Muscle layer of duodenum (tissue), 2 donors: ENCODE results near the gene NME2.
A peak's percentile ranks its signal among the peaks of the same experiment; 100 is the strongest.

Experiments used
- H3K27ac ChIP-seq: one replicate; pipeline ENCODE4 v1.7.0; 2013; ENCODE audit warnings: mild to moderate bottlenecking, low read length
- H3K27me3 ChIP-seq: one replicate; pipeline ENCODE4 v1.7.0; 2013; ENCODE audit warnings: low read depth, mild to moderate bottlenecking, control low read depth, low read length
- H3K36me3 ChIP-seq, 2 donors: one replicate each; pipeline ENCODE4 v1.7.0; 2013; ENCODE audit warnings: low read length in 2 of 2, control low read depth in 1 of 2, mild to moderate bottlenecking in 1 of 2; ENCODE audit not compliant: insufficient read depth in 2 of 2, control insufficient read depth in 1 of 2
- H3K4me1 ChIP-seq, 2 donors: one replicate each; pipeline ENCODE4 v1.7.0; 2013; ENCODE audit warnings: low read length in 2 of 2, mild to moderate bottlenecking in 2 of 2, control low read depth in 1 of 2, moderate library complexity in 1 of 2; ENCODE audit not compliant: insufficient read depth in 2 of 2, control insufficient read depth in 1 of 2
- H3K4me3 ChIP-seq, 2 donors: one replicate each; pipeline ENCODE4 v1.7.0; 2013; ENCODE audit warnings: low read length in 2 of 2, low read depth in 1 of 2, mild to moderate bottlenecking in 1 of 2
- H3K9me3 ChIP-seq, 2 donors: one replicate each; pipeline ENCODE4 v1.7.0; 2013; ENCODE audit warnings: low read length in 2 of 2, control low read depth in 1 of 2, mild to moderate bottlenecking in 1 of 2; ENCODE audit not compliant: control insufficient read depth in 1 of 2
- donor health status: healthy.

NME2 gene

DNA sequence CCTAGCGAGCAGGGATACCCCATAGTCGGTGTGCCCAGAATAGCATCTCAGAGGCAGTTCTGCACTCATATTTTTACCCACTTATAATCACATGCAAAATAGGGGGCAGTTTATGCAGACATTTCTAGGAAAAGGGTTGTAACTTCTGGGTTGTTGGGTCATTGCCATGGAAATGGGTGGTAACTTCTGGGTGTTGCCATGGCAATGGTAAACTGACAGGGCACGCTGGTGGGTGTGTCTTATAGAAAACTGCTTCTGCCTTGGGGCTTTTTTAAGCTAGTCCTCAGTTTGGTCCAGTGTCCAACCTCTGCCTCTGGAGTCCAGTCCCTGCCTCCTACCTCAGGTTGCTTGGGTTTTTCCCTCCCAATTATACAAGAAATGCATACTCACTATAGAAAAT, 38.1 kb upstream of the NME2 start:
- peaks cover 1 to 2% of the 10 kb centered on the region in 2 donors for H3K4me1 ChIP-seq
- H3K27me3 ChIP-seq: no peaks in the 10 kb centered on the region
- H3K9me3 ChIP-seq: no peaks in the 10 kb centered on the region
- no peak overlapping the region for H3K4me3 ChIP-seq
- H3K36me3 ChIP-seq: no peaks in the 10 kb centered on the region
- no peak overlapping the region for H3K27ac ChIP-seq

DNA sequence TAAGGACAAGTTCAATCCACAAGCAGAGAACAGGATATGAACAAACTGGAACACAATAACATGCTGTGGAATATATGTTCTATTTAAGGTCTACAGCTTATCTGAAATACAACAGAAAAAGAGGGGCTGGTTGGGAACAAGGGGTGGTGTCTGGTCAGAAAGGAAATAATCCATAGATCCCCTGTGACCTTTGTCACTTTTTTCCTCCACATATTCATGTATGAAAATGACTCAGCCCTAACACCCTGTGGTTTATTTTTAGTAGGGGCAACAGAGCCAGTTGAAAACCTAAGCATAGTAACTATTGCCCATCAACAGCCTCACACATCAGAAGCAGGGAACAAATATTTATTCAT, 33.3 kb upstream of the NME2 start:
- Histone ChIP-seq H3K36me3 (no peaks in the 10 kb centered on the region), H3K27ac (peak overlapping the region; percentile 20), H3K4me1 (peaks cover 3 to 4% of the 10 kb centered on the region in 2 donors), H3K4me3 (no peak overlapping the region), H3K27me3 (no peaks in the 10 kb centered on the region), H3K9me3 (no peaks in the 10 kb centered on the region)

DNA sequence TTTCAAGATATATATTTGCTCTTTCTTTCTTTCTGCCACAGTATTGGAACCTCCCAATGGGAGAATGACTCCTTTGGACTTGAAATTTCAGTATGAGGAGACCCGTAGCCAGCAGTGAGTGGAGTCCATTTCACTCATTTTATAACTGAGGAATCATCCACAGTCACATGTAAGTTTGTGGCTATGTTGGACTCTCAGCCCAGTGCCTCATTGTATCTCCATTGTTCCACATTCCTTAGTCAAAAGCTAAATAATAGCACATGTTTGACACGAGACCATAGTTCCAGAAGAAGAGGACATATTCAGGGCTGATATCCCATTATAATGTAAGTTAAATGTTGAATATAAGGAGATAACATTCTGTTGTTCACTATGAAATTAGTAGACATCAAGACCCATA, 32.8 kb upstream of the NME2 start:
- H3K9me3 ChIP-seq: no peaks in the 10 kb centered on the region
- H3K4me1 ChIP-seq: peaks cover 3 to 4% of the 10 kb centered on the region in 2 donors
- no peaks in the 10 kb centered on the region for H3K36me3 ChIP-seq
- H3K27me3 ChIP-seq: no peaks in the 10 kb centered on the region
- H3K27ac ChIP-seq: no peak overlapping the region
- H3K4me3 ChIP-seq: no peak overlapping the region

DNA sequence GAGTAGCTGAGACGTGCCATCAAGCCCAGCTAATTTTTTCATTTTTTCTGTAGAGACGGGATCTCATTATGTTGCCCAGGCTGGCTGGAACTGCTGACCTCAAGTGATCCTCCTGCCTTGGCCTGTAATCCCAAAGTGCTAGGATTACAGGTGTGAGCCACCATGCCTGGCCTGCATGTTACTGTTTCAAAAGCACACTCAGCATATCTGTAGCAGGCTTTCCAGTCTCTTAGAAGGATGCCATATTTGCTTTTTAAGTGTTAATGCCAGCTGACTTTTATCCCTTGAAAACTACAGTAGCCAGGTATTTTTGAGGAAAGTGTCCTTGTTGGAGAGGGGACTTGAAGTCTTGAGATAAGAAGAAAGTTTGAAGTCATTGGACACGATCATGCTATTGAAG, 30.3 kb upstream of the NME2 start:
- no peaks in the 10 kb centered on the region for H3K9me3 ChIP-seq
- H3K4me1 ChIP-seq: peaks cover 3 to 4% of the 10 kb centered on the region in 2 donors
- no peaks in the 10 kb centered on the region for H3K27me3 ChIP-seq
- H3K36me3 ChIP-seq: no peaks in the 10 kb centered on the region
- H3K4me3 ChIP-seq: no peak overlapping the region
- no peak overlapping the region for H3K27ac ChIP-seq

DNA sequence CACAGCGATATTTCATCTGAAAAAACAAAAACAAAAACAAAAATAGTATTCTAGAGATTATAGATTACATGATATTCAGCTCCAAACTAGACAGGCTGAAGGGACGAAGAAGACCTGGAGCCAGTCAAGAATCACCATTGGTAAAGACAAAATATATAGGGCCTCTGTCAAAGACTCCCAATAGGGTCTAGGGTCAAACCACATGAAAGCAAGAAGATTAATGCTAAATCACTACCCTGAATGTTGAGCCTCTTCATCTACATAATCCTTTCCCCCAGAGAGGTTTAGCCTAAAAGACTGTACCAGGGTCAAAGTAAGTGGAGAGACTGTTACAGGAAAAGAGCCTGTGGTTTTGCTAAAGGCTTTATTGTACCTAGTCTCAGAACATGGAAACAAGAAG, 23.6 kb upstream of the NME2 start:
- no peaks in the 10 kb centered on the region for H3K27me3 ChIP-seq
- no peak overlapping the region for H3K4me3 ChIP-seq
- no peaks in the 10 kb centered on the region for H3K4me1 ChIP-seq
- no peaks in the 10 kb centered on the region for H3K36me3 ChIP-seq
- no peaks in the 10 kb centered on the region for H3K9me3 ChIP-seq
- no peak overlapping the region for H3K27ac ChIP-seq

DNA sequence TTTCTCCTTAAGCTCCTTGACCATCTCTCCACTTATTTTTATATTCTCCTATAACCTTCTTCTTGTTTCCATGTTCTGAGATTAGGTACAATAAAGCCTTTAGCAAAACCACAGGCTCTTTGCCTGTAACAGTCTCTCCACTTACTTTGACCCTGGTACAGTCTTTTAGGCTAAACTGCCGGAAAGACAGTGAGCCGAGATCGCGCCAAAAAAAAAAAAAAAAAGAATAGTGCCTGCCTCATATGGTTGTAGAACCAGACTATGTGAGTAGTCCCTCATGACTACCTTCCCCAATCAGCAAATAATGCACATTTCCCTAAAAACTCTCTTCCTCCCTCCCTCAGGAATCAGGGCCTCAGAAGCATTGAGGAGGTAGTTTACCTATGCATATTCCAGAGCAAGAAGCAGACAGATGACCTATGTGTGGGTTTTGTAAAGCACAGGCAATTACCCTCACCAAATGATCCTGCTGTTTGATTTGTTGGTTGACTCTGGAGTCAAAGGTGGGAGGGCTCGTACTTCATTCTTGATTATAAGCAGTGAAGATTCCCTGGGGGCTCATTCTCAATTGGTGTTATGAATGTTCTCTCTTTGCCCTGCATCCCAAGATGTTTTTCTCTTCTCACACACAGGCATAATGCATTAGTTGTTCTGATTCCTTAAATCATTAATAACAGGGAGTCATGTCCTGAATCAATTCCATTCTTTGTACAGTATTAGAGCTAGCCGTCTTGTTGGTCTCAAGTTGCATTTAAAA, 21.8 kb upstream of the NME2 start:
- no peaks in the 10 kb centered on the region for H3K9me3 ChIP-seq
- H3K27ac ChIP-seq: no peak overlapping the region
- H3K36me3 ChIP-seq: no peaks in the 10 kb centered on the region

DNA sequence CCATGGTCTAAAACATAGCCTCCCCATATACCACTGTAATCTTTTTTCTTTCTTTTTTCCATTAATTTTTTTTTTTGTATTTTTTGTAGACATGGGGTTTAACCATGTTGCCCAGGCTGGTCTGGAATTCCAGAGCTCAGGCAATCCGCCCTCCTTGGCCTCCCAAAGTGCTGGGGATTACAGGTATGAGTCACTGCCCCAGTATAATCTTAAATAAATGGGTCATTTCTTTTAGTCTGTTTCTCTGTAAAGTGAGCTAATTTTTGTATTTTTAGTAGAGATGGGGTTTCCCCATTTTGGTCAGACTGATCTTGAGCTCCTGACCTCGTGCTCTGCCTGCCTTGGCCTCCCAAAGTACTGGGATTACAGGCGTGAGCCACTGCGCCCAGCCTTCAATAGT, 18.6 kb upstream of the NME2 start:
- no peak overlapping the region for H3K27ac ChIP-seq

More for the DNA sequence above, 21.8 kb upstream of the NME2 start:
- H3K4me3 ChIP-seq: no peak overlapping the region
- H3K27me3 ChIP-seq: no peaks in the 10 kb centered on the region
- no peaks in the 10 kb centered on the region for H3K4me1 ChIP-seq

DNA sequence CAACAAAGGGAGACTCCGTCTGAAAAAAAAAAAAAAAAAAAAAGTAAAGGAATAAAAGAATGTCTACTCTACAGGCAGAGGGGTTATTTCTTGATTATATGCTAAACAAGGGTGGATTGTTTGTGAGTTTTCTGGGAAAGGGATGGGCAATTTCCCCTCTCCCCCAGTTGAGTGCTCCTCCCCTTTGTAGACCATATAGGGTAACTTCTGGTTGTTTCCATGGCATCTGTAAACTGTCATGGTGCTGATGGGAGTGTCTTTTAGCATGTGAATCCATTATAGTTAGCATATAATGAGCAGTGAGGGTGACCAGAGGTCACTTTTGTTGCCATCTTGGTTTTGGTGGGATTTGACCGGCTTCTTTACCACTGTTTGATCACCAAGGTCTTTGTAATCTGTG, 17.0 kb upstream of the NME2 start:
- no peaks in the 10 kb centered on the region for H3K9me3 ChIP-seq
- H3K36me3 ChIP-seq: peaks cover 0 to 6% of the 10 kb centered on the region in 2 donors
- no peak overlapping the region for H3K27ac ChIP-seq
- H3K27me3 ChIP-seq: no peaks in the 10 kb centered on the region
- H3K4me1 ChIP-seq: peaks cover 3% of the 10 kb centered on the region in 2 donors
- no peak overlapping the region for H3K4me3 ChIP-seq

More for the DNA sequence above, 18.6 kb upstream of the NME2 start:
- no peak overlapping the region for H3K4me3 ChIP-seq
- peaks cover 0 to 1% of the 10 kb centered on the region in 2 donors for H3K36me3 ChIP-seq
- H3K27me3 ChIP-seq: no peaks in the 10 kb centered on the region
- no peaks in the 10 kb centered on the region for H3K4me1 ChIP-seq
- H3K9me3 ChIP-seq: no peaks in the 10 kb centered on the region

DNA sequence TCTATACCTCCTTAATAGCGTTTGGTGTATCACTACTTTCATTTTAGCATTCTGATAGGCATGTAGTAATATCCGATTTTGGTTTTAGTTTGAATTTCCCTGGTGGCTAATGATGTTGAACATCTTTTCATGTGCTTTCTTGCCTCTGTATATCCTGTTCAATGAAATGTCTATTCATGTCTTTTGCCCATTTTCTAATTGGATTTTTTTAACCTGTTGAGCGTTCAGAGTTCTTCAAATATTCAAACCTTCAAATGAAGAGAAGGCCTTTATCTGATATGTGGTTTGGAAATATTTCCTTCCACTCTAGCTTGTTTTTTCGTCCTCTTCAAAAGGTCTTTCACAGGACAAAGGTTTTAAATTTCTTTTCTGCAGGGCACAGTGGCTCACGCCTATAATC, 15.3 kb upstream of the NME2 start:
- Histone ChIP-seq H3K27ac (no peak overlapping the region), H3K4me3 (no peak overlapping the region), H3K27me3 (no peaks in the 10 kb centered on the region), H3K36me3 (peaks cover 0 to 6% of the 10 kb centered on the region in 2 donors), H3K9me3 (no peaks in the 10 kb centered on the region), H3K4me1 (peaks cover 7 to 8% of the 10 kb centered on the region in 2 donors)

DNA sequence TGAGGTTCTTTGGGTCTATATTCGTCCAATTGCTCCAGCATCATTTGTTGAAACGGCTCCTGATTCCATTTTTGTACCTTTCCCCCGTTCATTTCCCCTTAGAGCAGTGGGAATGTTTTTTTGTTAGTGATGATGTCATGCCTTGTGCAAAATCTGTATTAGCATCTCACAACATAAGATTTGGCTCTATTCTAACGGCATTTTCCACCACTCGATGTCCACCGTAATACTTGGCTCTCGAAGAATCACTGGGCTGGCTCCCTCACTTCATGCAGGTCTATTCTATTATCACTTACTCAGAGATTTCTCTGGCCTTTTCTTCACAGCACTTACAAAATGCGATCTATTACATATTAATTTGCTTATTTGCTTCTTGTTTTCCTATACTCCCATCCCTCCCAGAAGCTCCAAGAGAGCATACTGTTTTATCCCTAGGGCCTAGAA, 13.4 kb upstream of the NME2 start:
- Histone ChIP-seq H3K27ac (peak overlapping the region; percentile 89), H3K27me3 (no peaks in the 10 kb centered on the region), H3K9me3 (no peaks in the 10 kb centered on the region), H3K4me1 (peaks cover 7 to 8% of the 10 kb centered on the region in 2 donors), H3K4me3 (peak overlapping the region; percentile 93 to 95), H3K36me3 (peaks cover 3 to 6% of the 10 kb centered on the region in 2 donors)

DNA sequence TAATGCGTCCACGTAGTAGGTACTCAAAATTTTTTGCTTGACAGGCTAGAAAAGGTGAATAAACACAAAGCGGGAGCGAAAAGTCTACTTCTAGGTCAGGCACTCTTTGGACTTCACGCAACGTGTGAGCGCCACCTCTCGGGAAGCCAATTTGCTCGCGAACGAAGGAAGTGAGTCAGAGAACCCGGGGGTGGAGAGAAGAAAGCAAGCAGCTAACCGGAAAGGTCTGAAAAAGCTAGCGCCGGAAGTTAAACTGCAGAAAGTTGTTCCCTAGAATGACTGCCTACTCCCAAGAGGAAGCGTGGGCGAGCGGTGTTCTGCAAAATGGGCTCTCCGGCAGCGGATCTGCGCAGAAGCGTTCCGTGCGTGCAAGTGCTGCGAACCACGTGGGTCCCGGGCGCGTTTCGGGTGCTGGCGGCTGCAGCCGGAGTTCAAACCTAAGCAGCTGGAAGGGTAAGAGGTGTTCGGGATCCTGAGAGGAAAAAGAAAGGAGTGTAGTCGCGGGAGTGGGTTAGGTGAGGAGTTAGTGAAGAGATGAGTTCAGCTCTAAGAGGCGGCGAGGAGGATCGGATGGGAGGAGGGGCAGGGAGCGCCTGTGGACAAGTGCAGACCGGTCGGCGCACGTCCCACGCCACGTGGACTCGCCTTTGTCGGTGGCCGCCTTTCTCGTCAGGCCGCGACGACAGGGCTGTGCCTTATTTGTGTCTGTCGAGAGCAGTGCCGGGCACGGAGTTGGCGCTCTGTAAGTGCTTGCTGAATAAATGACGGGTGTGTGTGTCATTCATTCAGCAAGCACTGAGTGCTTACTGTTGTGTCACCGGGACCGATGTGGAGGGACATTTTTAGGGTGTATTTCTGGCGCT, 12.8 kb upstream of the NME2 start, which contains the start of gene NME1:
Gene NME1, plus strand, starts transcription at position 350 of the 863 bp plus-strand sequence. CDS start 2,096 bp downstream, outside the sequence.
- Histone ChIP-seq H3K4me3 (peak within 1 kb of the TSS; percentile 93 to 95), H3K36me3 (peaks cover 3 to 6% of the 10 kb centered on the region in 2 donors), H3K27me3 (no peaks in the 10 kb centered on the region), H3K27ac (peak within 1 kb of the TSS; percentile 89), H3K9me3 (no peaks in the 10 kb centered on the region), H3K4me1 (peaks cover 7 to 8% of the 10 kb centered on the region in 2 donors)
